GM23338 (cell line): ENCODE results near the gene SOX30. TPM values are rescaled to one million over a fixed set of nuclear protein-coding genes. Genes with fewer than 3 reads are reported as not detected.
"Not testable (repeated sequence)": the region's sequence is repeated elsewhere in the genome, so short reads cannot be mapped to it uniquely, and the experiment has no call there.

Experiments used
- ATAC-seq: fragments of 200-7000 bp; cut with Tn5 transposase; 3 replicates; pipeline ENCODE4 v1.9.1; 2020
- DNase-seq: peaks from one replicate; pipeline ENCODE4 v3.0.0-alpha.2; 2015; ENCODE audit warnings: low spot score
- H2AFZ ChIP-seq: fragments of 200-600 bp; sonication (generic); 2 replicates; pipeline ENCODE4 v1.8.0; 2016; ENCODE audit warnings: antibody characterized with exemption, mild to moderate bottlenecking, moderate library complexity
- H3F3A ChIP-seq: fragments of 200-600 bp; sonication (generic); replicated peaks from 2 replicates; pipeline ENCODE4 v1.8.0; 2017; ENCODE audit warnings: antibody characterized with exemption, mixed run types, low read depth
- H3K27ac ChIP-seq: fragments of 200-600 bp; sonication (generic); 2 replicates; pipeline ENCODE4 v1.6.1; 2016; ENCODE audit warnings: low read depth
- H3K27me3 ChIP-seq: fragments of 200-600 bp; sonication (generic); 2 replicates; pipeline ENCODE4 v1.8.0; 2016; ENCODE audit warnings: mild to moderate bottlenecking, mixed run types, moderate library complexity; ENCODE audit not compliant: insufficient read depth
- H3K36me3 ChIP-seq: fragments of 200-600 bp; sonication (generic); 2 replicates; pipeline ENCODE4 v1.8.0; 2016; ENCODE audit warnings: mild to moderate bottlenecking; ENCODE audit not compliant: insufficient read depth
- H3K4me1 ChIP-seq: fragments of 200-600 bp; sonication (generic); 2 replicates; pipeline ENCODE4 v1.8.0; 2016; ENCODE audit warnings: mild to moderate bottlenecking, moderate library complexity; ENCODE audit not compliant: insufficient read depth
- H3K4me2 ChIP-seq: fragments of 200-600 bp; sonication (generic); 2 replicates; pipeline ENCODE4 v1.7.1; 2017; ENCODE audit warnings: mixed run types
- H3K4me3 ChIP-seq: fragments of 200-600 bp; sonication (generic); 2 replicates; pipeline ENCODE4 v1.6.1; 2016; ENCODE audit warnings: mixed run types
- H3K79me2 ChIP-seq: fragments of 200-600 bp; sonication (generic); replicated peaks from 2 replicates; pipeline ENCODE4 v1.8.0; 2017; ENCODE audit warnings: mild to moderate bottlenecking; ENCODE audit not compliant: insufficient read depth
- H3K9me2 ChIP-seq: fragments of 200-600 bp; sonication (generic); 2 replicates; pipeline ENCODE4 v1.8.0; 2017; ENCODE audit not compliant: insufficient read depth
- H4K20me1 ChIP-seq: fragments of 200-600 bp; sonication (generic); replicated peaks from 2 replicates; pipeline ENCODE4 v1.8.0; 2017; ENCODE audit warnings: mild to moderate bottlenecking; ENCODE audit not compliant: insufficient read depth
- H3K27ac Mint-ChIP-seq: 2 replicates; pipeline ENCODE4 v1.8.0; 2020; ENCODE audit warnings: inconsistent platforms, mild to moderate bottlenecking, moderate library complexity, mixed read lengths
- H3K27me3 Mint-ChIP-seq: 3 replicates; pipeline ENCODE4 v1.8.0; 2022; ENCODE audit warnings: low read depth, mild to moderate bottlenecking, moderate library complexity, mixed read lengths, inconsistent platforms; ENCODE audit not compliant: insufficient read depth, poor library complexity
- H3K36me3 Mint-ChIP-seq: 3 replicates; pipeline ENCODE4 v1.8.0; 2021; ENCODE audit warnings: low read depth, mild to moderate bottlenecking, inconsistent platforms, moderate library complexity, mixed read lengths
- H3K4me1 Mint-ChIP-seq: 3 replicates; pipeline ENCODE4 v1.8.0; 2020; ENCODE audit warnings: mild to moderate bottlenecking, inconsistent platforms, mixed read lengths
- H3K4me3 Mint-ChIP-seq: 3 replicates; pipeline ENCODE4 v1.8.0; 2021; ENCODE audit warnings: moderate library complexity, mild to moderate bottlenecking, inconsistent platforms, mixed read lengths
- H3K9me3 Mint-ChIP-seq: 3 replicates; pipeline ENCODE4 v1.8.0; 2020; ENCODE audit warnings: moderate library complexity, mild to moderate bottlenecking, inconsistent platforms, mixed read lengths
- CREB1 ChIP-seq: fragments of 250-450 bp; sonication (Bioruptor Pico); IDR thresholded peaks from 2 replicates; pipeline ENCODE4 v1.5.0; 2020; ENCODE audit warnings: low read depth, mild to moderate bottlenecking, moderate library complexity
- EZH2 ChIP-seq: fragments of 200-600 bp; sonication (generic); IDR thresholded peaks from one replicate; pipeline ENCODE4 v1.8.0; 2017; ENCODE audit warnings: antibody characterized with exemption, mild to moderate bottlenecking, low read depth; ENCODE audit not compliant: unreplicated experiment
- EZH2phosphoT487 ChIP-seq: fragments of 200-600 bp; sonication (generic); IDR thresholded peaks from one replicate; pipeline ENCODE4 v1.8.1; 2018; ENCODE audit warnings: antibody characterized with exemption; ENCODE audit not compliant: unreplicated experiment
- JUNB ChIP-seq: IDR thresholded peaks from one replicate; pipeline ENCODE4 v1.6.1; 2016; ENCODE audit warnings: antibody characterized with exemption; ENCODE audit not compliant: unreplicated experiment
- NANOG ChIP-seq: IDR thresholded peaks from 2 replicates; pipeline ENCODE4 v1.6.1; 2016; ENCODE audit warnings: antibody characterized with exemption, borderline replicate concordance
- POLR2AphosphoS5 ChIP-seq: IDR thresholded peaks from 2 replicates; pipeline ENCODE4 v1.6.1; 2016; ENCODE audit warnings: antibody characterized with exemption, low read depth
- STAT1 ChIP-seq: IDR thresholded peaks from one replicate; pipeline ENCODE4 v1.6.1; 2016; ENCODE audit warnings: antibody characterized with exemption; ENCODE audit not compliant: unreplicated experiment
- ZNF114 ChIP-seq: fragments of 250-450 bp; sonication (Bioruptor Pico); IDR thresholded peaks from 2 replicates; pipeline ENCODE4 v1.5.0; 2020; ENCODE audit warnings: mild to moderate bottlenecking, moderate library complexity
- ZNF331 ChIP-seq: fragments of 250-450 bp; sonication (Bioruptor Pico); IDR thresholded peaks from 2 replicates; pipeline ENCODE4 v1.5.0; 2020; ENCODE audit warnings: low read depth, mild to moderate bottlenecking, moderate library complexity
- polyA plus RNA-seq: library from polyadenylated mRNA; unstranded; fragments of >200 nt; fragmentation: Nextera tagmentation; extraction: Ambion mirVana; gene quantifications from 2 replicates; pipeline ENCODE4 v1.2.1, GENCODE V29; 2016
- total RNA-seq: library from RNA; depleted of rRNA; stranded (reverse); fragments of >200 nt; shearing (Covaris generic); gene quantifications from 2 replicates; pipeline ENCODE4 v1.2.3, GENCODE V29; 2014
- TF ChIP-seq, protein P1 (sequence below): IDR thresholded peaks from 2 replicates; pipeline ENCODE4 v1.6.1; 2016; ENCODE audit warnings: antibody characterized with exemption
- TF ChIP-seq, protein P2 (sequence below): IDR thresholded peaks from one replicate; pipeline ENCODE4 v1.6.1; 2018; ENCODE audit warnings: antibody characterized with exemption; ENCODE audit not compliant: unreplicated experiment
- TF ChIP-seq, protein P3 (sequence below), 2 experiments: fragments of 200-600 bp in 1 of 2; sonication (generic) in 1 of 2; conservative IDR thresholded peaks; 2 replicates each; pipeline versions ENCODE4 v1.5.1 to v1.6.1; 2016 to 2017; ENCODE audit warnings: antibody characterized with exemption in 2 of 2, low read depth in 2 of 2, mild to moderate bottlenecking in 2 of 2, moderate library complexity in 1 of 2

SOX30 gene
- total and polyA plus RNA-seq, 2 experiments from 2014 or later: 0.47 to 1.3 TPM

DNA sequence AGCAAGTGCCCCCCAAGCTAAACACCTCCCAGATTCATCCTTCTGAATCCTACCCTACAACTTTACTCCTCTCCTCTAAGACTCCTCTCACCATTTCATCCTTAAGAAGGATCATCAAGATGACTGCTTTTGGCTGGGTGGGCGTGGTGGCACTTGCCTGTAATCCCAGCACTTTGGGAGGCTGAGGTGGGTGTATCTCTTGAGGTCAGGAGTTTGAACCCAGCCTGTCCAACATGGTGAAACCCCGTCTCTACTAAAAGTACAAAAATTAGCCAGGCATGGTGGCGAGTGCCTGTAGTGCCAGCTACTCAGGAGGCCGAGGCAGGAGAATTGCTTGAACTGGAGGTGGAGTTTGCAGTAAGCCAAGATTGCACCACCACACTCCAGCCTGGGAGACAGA, 22.1 kb upstream of the SOX30 start:
- H3F3A ChIP-seq, H2AFZ ChIP-seq, H4K20me1 ChIP-seq, ATAC-seq, H3K4me3 Mint-ChIP-seq, H3K4me1 ChIP-seq, H3K27ac Mint-ChIP-seq, H3K4me2 ChIP-seq, H3K4me3 ChIP-seq, H3K79me2 ChIP-seq, DNase-seq, H3K36me3 Mint-ChIP-seq, H3K9me2 ChIP-seq, H3K9me3 Mint-ChIP-seq, H3K36me3 ChIP-seq, H3K27ac ChIP-seq: not testable (repeated sequence)
- Mint-ChIP-seq H3K27me3 (peaks cover 34% of the 10 kb centered on the region), H3K4me1 (peaks cover 13% of the 10 kb centered on the region)
- H3K27me3 ChIP-seq: peaks cover 42% of the 10 kb centered on the region

DNA sequence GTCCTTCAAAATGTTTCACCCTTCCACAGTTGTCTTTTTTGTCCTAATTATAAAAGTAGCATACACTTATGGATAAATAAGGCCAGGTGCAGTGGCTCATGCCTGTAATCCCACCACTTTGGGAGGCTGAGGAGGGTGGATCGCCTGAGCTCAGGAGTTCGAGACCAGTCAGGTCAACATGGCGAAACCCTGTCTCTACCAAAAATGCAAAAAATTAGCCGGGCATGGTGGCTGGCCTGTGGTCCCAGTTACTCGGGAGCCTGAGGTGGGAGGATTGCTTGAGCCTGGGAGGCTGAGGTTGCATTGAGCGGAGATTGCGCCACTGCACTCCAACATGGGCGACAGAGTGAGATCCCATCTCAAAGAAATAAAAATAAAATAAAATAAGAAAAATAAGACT, 20.7 kb upstream of the SOX30 start:
- DNase-seq (no peak), ATAC-seq (no peak)
- no peaks in the 10 kb centered on the region for H3K9me3 Mint-ChIP-seq
- Histone ChIP-seq H3K9me2 (no peaks in the 10 kb centered on the region), H4K20me1 (no peaks in the 10 kb centered on the region), H3F3A (no peaks in the 10 kb centered on the region), H3K4me3 (no peak overlapping the region), H2AFZ (no peak overlapping the region), H3K36me3 (no peaks in the 10 kb centered on the region), H3K4me2 (no peak overlapping the region), H3K27me3 (peaks cover 42% of the 10 kb centered on the region), H3K79me2 (no peaks in the 10 kb centered on the region), H3K27ac (no peak overlapping the region), H3K4me1 (peaks cover 6% of the 10 kb centered on the region; the same call in 1 of the 2 replicates)
- no peaks in the 10 kb centered on the region for H3K36me3 Mint-ChIP-seq
- H3K4me1 Mint-ChIP-seq: peaks cover 13% of the 10 kb centered on the region
- no peak overlapping the region for H3K27ac Mint-ChIP-seq
- H3K27me3 Mint-ChIP-seq: peaks cover 34% of the 10 kb centered on the region
- H3K4me3 Mint-ChIP-seq: no peak overlapping the region
- TF ChIP-seq, protein P1, sequence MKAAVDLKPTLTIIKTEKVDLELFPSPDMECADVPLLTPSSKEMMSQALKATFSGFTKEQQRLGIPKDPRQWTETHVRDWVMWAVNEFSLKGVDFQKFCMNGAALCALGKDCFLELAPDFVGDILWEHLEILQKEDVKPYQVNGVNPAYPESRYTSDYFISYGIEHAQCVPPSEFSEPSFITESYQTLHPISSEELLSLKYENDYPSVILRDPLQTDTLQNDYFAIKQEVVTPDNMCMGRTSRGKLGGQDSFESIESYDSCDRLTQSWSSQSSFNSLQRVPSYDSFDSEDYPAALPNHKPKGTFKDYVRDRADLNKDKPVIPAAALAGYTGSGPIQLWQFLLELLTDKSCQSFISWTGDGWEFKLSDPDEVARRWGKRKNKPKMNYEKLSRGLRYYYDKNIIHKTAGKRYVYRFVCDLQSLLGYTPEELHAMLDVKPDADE: no peak
- TF ChIP-seq ZNF331 (CRISPR knock-in tag) (no peak), NANOG (no peak), CREB1 (no peak), ZNF114 (CRISPR knock-in tag) (no peak), POLR2AphosphoS5 (no peak), JUNB (no peak), EZH2 (no peak), STAT1 (no peak), EZH2phosphoT487 (no peak)
- TF ChIP-seq, protein P2, sequence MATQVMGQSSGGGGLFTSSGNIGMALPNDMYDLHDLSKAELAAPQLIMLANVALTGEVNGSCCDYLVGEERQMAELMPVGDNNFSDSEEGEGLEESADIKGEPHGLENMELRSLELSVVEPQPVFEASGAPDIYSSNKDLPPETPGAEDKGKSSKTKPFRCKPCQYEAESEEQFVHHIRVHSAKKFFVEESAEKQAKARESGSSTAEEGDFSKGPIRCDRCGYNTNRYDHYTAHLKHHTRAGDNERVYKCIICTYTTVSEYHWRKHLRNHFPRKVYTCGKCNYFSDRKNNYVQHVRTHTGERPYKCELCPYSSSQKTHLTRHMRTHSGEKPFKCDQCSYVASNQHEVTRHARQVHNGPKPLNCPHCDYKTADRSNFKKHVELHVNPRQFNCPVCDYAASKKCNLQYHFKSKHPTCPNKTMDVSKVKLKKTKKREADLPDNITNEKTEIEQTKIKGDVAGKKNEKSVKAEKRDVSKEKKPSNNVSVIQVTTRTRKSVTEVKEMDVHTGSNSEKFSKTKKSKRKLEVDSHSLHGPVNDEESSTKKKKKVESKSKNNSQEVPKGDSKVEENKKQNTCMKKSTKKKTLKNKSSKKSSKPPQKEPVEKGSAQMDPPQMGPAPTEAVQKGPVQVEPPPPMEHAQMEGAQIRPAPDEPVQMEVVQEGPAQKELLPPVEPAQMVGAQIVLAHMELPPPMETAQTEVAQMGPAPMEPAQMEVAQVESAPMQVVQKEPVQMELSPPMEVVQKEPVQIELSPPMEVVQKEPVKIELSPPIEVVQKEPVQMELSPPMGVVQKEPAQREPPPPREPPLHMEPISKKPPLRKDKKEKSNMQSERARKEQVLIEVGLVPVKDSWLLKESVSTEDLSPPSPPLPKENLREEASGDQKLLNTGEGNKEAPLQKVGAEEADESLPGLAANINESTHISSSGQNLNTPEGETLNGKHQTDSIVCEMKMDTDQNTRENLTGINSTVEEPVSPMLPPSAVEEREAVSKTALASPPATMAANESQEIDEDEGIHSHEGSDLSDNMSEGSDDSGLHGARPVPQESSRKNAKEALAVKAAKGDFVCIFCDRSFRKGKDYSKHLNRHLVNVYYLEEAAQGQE: no peak
- TF ChIP-seq, protein P3, sequence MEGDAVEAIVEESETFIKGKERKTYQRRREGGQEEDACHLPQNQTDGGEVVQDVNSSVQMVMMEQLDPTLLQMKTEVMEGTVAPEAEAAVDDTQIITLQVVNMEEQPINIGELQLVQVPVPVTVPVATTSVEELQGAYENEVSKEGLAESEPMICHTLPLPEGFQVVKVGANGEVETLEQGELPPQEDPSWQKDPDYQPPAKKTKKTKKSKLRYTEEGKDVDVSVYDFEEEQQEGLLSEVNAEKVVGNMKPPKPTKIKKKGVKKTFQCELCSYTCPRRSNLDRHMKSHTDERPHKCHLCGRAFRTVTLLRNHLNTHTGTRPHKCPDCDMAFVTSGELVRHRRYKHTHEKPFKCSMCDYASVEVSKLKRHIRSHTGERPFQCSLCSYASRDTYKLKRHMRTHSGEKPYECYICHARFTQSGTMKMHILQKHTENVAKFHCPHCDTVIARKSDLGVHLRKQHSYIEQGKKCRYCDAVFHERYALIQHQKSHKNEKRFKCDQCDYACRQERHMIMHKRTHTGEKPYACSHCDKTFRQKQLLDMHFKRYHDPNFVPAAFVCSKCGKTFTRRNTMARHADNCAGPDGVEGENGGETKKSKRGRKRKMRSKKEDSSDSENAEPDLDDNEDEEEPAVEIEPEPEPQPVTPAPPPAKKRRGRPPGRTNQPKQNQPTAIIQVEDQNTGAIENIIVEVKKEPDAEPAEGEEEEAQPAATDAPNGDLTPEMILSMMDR (conservative IDR thresholded peaks at IDR 0.05; ENCODE audit: low read depth in 2 of 2): no peak
